Prostate gland (tissue), 2 donors: ENCODE measurements around the gene AFF1. TPM values are rescaled to one million over a fixed set of nuclear protein-coding genes. Genes with fewer than 3 reads are reported as not detected.

ENCODE experiments used
- DNase-seq: peaks from one replicate; pipeline ENCODE4 v3.0.0-alpha.2; 2019; ENCODE audit warnings: low spot score
- H3K27ac ChIP-seq, 2 donors: fragments of 200-600 bp; sonication (generic); 2 replicates each; pipeline ENCODE4 v1.5.1; 2017 to 2019
- H3K27me3 ChIP-seq: fragments of 200-600 bp; sonication (generic); replicated peaks from 2 replicates; pipeline ENCODE4 v1.5.1; 2019; ENCODE audit not compliant: insufficient read depth
- H3K36me3 ChIP-seq, 2 donors: fragments of 200-600 bp; sonication (generic); 1 replicate in 1 of 2; 2 replicates in 1 of 2; pipeline versions ENCODE4 v1.5.1 to v1.8.1; 2017 to 2019
- H3K4me1 ChIP-seq: fragments of 200-600 bp; sonication (generic); replicated peaks from 2 replicates; pipeline ENCODE4 v1.5.1; 2019
- H3K4me3 ChIP-seq, 2 donors: fragments of 200-600 bp; sonication (generic); 2 replicates each; pipeline ENCODE4 v1.5.1; 2017 to 2019
- H3K9me3 ChIP-seq: fragments of 200-600 bp; sonication (generic); 2 replicates; pipeline ENCODE4 v1.5.1; 2017
- POLR2A ChIP-seq: fragments of 450-650 bp; IDR thresholded peaks from one replicate; pipeline ENCODE4 v1.6.1; 2016; ENCODE audit warnings: antibody characterized with exemption, mild to moderate bottlenecking
- POLR2AphosphoS5 ChIP-seq: sonication (generic); formaldehyde crosslinking; IDR thresholded peaks from one replicate; pipeline ENCODE4 v1.6.1; 2017; ENCODE audit warnings: antibody characterized with exemption
- WGBS: methylation state at CpG from one replicate; pipeline ENCODE4 v1.1.5; 2018; 5-methylcytosine and 5-hydroxymethylcytosine counted together
- intact Hi-C: fragments of 100-400 bp; cut with DNase I; formaldehyde crosslinking; loops from one replicate; pipeline ENCODE4 v1.14.2; 2022
- total RNA-seq, 2 donors: library from RNA; depleted of rRNA; stranded (reverse); fragments of >200 nt; gene quantifications; one replicate each; pipeline ENCODE4 v1.1.0, GENCODE V29; 2016
- TF ChIP-seq, protein P1 (sequence below), 4 experiments: fragments of 200-600 bp in 2 of 4; fragments of 450-650 bp in 2 of 4; sonication (generic) in 2 of 4; IDR thresholded peaks; 1 replicate in 3 of 4; 2 replicates in 1 of 4; pipeline ENCODE4 v1.5.1; 2016 to 2019; ENCODE audit warnings: antibody characterized with exemption in 4 of 4, mild to moderate bottlenecking in 2 of 4, moderate library complexity in 2 of 4

The AFF1 gene
- total RNA-seq, 2 donors from 2014 or later: 69.7 to 92.5 TPM

GRCh38 chr4:87006426-87006675 lies 71.5 kb downstream of the AFF1 start:
- peak overlapping the region; percentile 69 to 82 for H3K4me3 ChIP-seq
- H3K4me1 ChIP-seq: peaks cover 9% of the 10 kb centered on the region
- no peak for DNase-seq
- intact Hi-C loops: loop anchor here (5.0 kb wide), 1 partner anchor 41 kb away; no protein-coding TSS in a partner anchor
- no peaks in the 10 kb centered on the region for H3K27me3 ChIP-seq
- peak overlapping the region; percentile 96 to 97 for H3K27ac ChIP-seq
- 0% methylated on average over 9 of the region's 9 CpGs for WGBS
- H3K9me3 ChIP-seq: no peaks in the 10 kb centered on the region
- TF ChIP-seq POLR2AphosphoS5 (no peak), POLR2A (no peak)
- TF ChIP-seq, protein P1, sequence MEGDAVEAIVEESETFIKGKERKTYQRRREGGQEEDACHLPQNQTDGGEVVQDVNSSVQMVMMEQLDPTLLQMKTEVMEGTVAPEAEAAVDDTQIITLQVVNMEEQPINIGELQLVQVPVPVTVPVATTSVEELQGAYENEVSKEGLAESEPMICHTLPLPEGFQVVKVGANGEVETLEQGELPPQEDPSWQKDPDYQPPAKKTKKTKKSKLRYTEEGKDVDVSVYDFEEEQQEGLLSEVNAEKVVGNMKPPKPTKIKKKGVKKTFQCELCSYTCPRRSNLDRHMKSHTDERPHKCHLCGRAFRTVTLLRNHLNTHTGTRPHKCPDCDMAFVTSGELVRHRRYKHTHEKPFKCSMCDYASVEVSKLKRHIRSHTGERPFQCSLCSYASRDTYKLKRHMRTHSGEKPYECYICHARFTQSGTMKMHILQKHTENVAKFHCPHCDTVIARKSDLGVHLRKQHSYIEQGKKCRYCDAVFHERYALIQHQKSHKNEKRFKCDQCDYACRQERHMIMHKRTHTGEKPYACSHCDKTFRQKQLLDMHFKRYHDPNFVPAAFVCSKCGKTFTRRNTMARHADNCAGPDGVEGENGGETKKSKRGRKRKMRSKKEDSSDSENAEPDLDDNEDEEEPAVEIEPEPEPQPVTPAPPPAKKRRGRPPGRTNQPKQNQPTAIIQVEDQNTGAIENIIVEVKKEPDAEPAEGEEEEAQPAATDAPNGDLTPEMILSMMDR (IDR thresholded peaks at IDR 0.05): no peak
- H3K36me3 ChIP-seq: no peaks in the 10 kb centered on the region

DNA sequence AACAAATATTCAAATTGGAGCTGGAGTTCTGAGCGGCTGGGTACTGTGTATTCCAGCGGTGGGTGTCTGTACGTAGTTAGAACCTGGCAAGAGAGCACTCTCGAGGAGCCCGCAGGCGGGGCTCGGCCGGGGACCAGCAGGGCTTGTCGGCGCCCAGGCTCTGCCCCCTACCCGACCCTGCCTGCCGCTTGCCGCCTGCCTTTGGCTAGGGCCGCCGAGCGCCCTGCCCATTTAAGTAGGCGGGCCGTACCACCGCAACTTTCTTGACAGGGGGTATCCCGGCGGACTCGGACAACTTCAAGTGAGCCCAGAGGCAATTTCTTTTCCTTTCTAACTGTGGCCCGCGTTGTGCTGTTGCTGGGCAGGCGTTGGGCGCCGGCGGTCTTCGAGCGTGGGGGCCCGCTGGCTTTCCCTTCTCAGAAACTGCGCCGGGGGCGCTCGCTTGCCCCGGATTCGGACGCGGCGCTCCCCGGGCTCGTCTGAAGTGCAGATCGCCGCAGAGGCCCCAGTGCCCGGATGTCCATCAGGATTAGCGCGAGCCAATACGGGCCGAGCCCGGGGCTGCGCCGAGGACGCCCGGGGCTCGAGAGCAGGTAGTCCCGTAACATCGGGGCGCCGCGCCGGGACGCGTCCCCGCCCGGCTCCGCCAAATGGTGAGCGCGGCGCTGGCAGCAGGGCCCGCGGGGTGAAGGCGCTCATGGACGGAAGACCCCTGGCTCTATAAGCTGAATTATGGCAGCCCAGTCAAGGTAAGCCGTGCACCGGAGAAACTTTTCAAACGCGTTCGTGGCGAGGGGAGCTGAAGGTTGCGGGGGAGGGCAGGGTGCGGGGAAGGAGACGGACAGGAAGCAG lies 72.1 kb downstream of the AFF1 start:
- WGBS: under 1% methylated on average over 59 of the region's 82 CpGs
- Histone ChIP-seq H3K36me3 (no peaks in the 10 kb centered on the region), H3K4me1 (peaks cover 12% of the 10 kb centered on the region), H3K4me3 (peak overlapping the region; percentile 69 to 82), H3K27me3 (no peaks in the 10 kb centered on the region), H3K27ac (peak overlapping the region; percentile 96 to 97), H3K9me3 (no peaks in the 10 kb centered on the region)
- TF ChIP-seq, protein P1 (IDR thresholded peaks at IDR 0.05): peak in 1 of 4 experiments; percentile 21
- TF ChIP-seq POLR2A (peak; percentile 95), POLR2AphosphoS5 (peak; percentile 95)
- DNase-seq: peak; percentile 93
- intact Hi-C loops: loop anchor here (1.0 to 5.0 kb wide), 2 partner anchors 40 to 72 kb away; partner anchors contain the start of gene AFF1

DNA sequence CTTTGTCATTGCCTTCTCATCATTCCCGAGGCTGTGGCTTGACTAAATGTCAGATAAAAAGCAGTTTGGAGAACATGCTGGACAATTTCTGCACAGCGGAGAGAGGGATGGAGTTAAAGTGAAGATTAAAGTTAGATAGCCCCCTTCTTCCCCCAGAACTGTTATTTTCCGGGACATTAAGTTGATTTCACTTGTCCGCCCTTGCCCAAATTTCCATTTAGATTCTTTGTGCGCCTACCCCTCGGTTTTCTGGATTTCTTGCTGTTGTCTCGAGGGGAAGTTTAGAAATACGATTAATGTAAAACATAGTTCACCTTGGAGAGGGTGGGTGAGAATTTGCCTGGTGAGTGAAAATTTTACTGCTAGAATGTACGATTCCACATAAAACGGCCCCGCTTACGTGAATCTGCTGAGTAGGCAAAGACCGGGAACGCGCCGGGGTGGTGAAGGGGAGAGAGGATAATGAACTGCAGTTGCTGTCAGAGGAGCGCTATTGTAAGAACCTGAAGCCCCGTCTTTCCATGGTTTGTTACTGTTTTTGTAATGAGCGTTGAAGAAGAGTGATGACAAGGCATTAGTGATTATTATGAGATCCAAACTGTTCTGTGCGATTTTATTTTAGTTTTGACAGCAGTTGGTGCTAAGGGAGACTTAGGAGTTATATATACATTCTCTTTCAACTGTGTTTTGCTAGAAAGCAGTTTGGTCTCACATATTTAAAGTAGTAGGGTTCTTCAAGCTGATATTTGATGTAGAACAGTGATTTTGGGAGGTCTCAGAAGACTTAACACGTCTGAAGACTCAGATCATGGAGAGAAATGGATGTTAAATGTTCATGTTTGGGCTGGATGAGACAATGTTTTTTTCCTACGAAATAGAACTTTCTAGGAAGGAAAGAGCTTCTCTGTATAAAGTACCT lies 73.0 kb downstream of the AFF1 start:
- peak; percentile 22 for TF ChIP-seq POLR2AphosphoS5
- TF ChIP-seq POLR2A: no peak
- Histone ChIP-seq H3K27me3 (no peaks in the 10 kb centered on the region), H3K4me3 (peak overlapping the region; percentile 69 to 82), H3K36me3 (no peaks in the 10 kb centered on the region), H3K9me3 (no peaks in the 10 kb centered on the region), H3K4me1 (peaks cover 12% of the 10 kb centered on the region), H3K27ac (peak overlapping the region; percentile 96 to 97)
- WGBS: 2% methylated on average over 22 of the region's 22 CpGs
- intact Hi-C loops: loop anchor here (1.0 to 5.0 kb wide), 2 partner anchors 40 to 72 kb away; partner anchors contain the start of gene AFF1
- DNase-seq: peak; percentile 69

DNA sequence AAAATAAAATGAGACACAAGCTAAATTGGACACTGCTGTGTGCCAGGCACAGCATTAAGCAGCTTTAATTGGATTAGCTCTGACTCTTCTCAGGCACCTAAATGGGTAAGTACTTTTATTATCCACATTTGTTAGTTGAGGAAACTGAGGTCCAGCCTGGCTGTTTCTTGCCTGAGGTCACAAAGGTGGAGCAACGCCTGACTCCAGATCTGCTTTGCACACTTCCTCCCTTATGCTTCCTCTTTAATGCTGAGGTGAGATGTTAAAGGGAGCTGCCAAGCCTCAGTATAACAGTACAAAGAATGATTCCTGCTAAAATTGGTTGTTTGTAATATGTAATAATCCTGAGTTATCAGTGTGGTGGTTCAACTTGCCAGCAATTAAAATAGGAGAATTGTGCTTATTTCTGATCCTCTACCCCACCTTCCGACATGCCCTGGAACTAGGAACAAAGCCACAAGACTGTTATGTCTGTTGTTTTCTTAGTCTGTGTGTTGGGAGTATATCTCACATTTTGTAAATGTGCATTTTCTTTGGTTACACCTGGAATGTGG lies 74.4 kb downstream of the AFF1 start:
- Histone ChIP-seq H3K27ac (peak overlapping the region; percentile 25 to 96), H3K4me3 (no peak overlapping the region), H3K4me1 (peaks cover 15% of the 10 kb centered on the region), H3K9me3 (no peaks in the 10 kb centered on the region), H3K27me3 (no peaks in the 10 kb centered on the region), H3K36me3 (no peaks in the 10 kb centered on the region)
- intact Hi-C loops: loop anchor here (5.0 kb wide), 1 partner anchor 38 kb away; no protein-coding TSS in a partner anchor
- WGBS: 56% methylated on average over 2 of the region's 2 CpGs
- TF ChIP-seq, protein P1 (IDR thresholded peaks at IDR 0.05): no peak
- no peak for TF ChIP-seq POLR2AphosphoS5
- no peak for TF ChIP-seq POLR2A
- no peak for DNase-seq

- H3K36me3 ChIP-seq: no peaks in the 10 kb centered on the region
- peaks cover 15% of the 10 kb centered on the region for H3K4me1 ChIP-seq
- H3K9me3 ChIP-seq: no peaks in the 10 kb centered on the region
- H3K4me3 ChIP-seq: no peak overlapping the region
- WGBS: 78% methylated on average over 1 of the region's 1 CpG
- no peaks in the 10 kb centered on the region for H3K27me3 ChIP-seq
- no peak overlapping the region for H3K27ac ChIP-seq
- TF ChIP-seq, protein P1 (IDR thresholded peaks at IDR 0.05): no peak
- no peak for TF ChIP-seq POLR2A
- TF ChIP-seq POLR2AphosphoS5: no peak
- no peak for DNase-seq
- intact Hi-C loops: no loop called here
These were observed 75.4 kb downstream of the AFF1 start for GRCh38 chr4:87010192-87010591.
